ENCODE measurements around the gene OTULIN. TPM values are rescaled to one million over a fixed set of nuclear protein-coding genes. Genes with fewer than 3 reads are reported as not detected.

OTULIN gene
- total and polyA plus RNA-seq, 2 of the 8 experiments (the other 6 are each of a cell fraction or from before 2014, with no cell fraction given): 5.2 to 34.8 TPM

DNA sequence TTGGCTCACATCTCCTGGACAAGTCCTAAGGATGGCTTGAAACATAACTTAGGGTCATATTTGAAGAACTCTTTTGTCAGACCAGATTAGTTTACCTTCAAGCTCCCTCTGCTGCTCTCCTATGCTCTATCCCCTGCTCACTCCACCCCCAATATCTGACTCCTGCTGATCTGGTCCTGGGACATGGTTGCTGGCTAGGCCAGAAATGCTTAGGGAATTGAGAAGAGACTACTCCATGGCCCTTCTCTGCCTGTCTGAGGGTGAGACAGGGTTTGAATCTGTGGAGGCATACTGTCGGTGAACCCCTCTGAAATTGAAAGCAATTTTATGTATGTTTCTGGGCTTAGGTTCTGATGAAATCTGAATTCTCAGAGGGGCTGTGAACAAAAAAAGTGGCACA lies 3.3 kb downstream of the OTULIN start (continued):
- TF ChIP-seq TAF7 (optimal IDR thresholded peaks at IDR 0.05; ENCODE audit: borderline replicate concordance, low read depth, low read length): no peak
